NCI-H526 treated with DMSO at 0.1 percent for 48 hours (cell line): ENCODE results near the gene CFAP77.
"Not testable (repeated sequence)": the region's sequence is repeated elsewhere in the genome, so short reads cannot be mapped to it uniquely, and the experiment has no call there.

ENCODE experiments used
- DNase-seq: peaks from one replicate; lab custom pipeline; 2025; lab: John Stamatoyannopoulos, UW

The CFAP77 gene

DNA sequence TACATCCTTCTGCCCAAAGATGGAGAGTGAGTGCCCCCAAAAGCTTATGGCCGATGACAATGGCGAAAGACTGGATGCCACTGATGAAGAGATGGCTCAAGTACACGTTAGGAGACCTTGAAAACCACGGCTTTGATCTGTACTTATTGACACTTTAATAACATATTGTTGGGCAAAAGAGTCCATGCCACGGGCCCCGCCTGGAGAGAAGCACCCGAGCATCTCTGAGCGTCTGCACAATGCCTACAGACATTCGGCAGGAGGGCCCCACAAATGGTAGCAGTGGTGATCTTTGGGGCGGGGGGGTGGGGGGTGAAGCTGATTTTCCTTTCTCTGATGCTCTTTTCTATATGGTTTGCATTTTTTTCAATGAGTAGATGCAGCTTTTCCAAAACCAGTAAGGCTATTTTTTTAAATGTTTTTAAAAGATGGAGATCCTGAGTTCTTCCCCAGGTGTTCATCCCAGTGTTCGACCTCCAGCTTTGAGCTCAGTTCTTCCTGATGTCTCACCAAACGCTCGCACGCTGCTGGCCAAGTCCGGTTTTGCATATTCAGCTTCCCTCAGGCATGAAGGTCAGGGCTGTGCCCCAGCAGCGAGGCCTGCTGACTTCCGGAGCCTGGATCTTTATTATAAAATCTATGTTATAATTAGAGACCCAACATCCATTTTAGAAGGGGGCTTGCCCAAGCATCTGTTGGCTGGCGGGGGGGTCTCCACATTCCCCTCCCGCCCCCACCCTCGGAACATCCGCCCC lies 138.1 kb downstream of the CFAP77 start:
- DNase-seq = peak; percentile 54

- no peak for DNase-seq
Measured at GRCh38 chr9:132548751-132549640, 139.0 kb downstream of the CFAP77 start.

DNA sequence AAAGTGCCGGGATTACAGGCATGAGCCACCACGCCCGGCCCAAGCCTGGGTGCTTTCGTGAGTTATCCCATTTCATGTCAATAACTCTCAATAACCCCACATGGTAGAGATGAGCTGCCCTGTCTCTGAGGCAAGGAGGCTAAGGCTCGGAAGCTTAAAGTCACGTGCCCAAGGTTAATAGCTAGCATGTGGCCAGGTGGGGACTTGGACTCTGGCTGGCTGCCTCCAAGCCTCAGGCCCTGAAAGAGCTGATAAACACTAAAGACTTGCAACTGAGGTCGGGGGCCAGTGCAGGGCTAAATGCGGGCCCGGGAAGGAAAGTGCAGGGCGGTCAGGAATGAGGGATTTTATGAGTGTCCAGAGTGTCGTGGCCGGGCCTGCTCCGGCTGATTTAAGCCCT lies 141.5 kb downstream of the CFAP77 start:
- DNase-seq = no peak

DNA sequence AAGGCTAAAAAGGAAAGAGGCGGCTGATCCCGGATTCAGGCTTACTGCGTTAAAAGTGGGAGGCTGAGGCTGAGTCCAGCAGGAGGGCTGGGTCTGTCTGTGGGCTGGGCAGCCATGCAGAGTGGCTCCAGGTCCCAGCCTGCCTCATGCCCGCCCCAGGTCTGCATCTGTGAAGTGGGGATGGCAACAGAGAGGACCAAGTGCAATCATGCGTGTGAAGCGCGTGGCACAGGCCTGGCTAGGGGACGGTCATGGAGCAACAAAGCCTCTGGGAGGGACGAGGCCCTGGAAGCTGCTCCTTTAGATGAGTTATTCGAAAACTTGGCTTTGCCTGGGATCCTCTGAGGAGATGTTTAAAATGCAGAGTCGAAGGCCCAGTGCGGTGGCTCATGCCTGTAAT lies 142.0 kb downstream of the CFAP77 start:
- DNase-seq = no peak

- DNase-seq = no peak
Measured at GRCh38 chr9:132554755-132555154, 144.7 kb downstream of the CFAP77 start.

DNA sequence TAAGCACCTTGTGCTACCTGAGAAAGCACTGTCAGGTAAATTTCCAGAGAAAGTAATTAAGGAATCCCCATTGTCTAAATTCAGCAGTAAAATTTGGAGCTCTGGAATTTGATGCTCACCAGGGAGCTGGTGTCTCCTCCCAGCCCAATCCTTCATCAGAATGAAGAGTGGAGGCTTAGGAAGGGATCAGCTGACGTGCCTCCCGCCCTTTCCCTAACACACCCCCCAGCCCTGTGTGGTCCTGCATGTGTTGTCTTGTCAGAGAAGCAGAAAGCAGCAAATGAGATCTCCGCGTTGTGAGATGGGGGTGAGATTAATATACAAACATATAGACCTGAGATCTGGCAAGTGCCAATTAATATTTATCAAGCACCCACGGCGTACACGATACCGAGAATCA lies 145.5 kb downstream of the CFAP77 start:
- DNase-seq = peak; percentile 5

- no peak for DNase-seq
Measured at GRCh38 chr9:132556235-132556634, 146.2 kb downstream of the CFAP77 start.

GRCh38 chr9:132556714-132557113 lies 146.7 kb downstream of the CFAP77 start:
- peak; percentile 51 for DNase-seq

DNA sequence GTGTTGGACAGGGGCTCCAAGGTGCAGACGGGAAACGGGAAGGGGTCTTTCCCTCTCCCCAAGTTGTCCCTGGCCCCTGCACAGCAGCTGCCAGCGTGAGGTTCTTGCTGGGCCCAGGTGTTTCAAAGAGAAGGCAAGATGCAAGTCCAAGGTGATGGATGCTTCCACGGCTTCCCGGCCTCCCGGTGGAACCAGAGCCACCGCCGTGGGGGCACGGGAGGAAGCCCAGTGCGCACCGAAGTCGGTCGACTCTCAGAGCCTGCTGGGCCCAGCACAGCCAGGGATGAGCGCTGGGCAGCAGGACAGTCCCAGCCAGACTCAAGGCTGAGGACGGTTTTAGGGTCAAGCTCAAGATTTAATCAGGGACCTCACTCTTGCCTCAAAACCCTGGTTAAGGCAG lies 147.1 kb downstream of the CFAP77 start:
- DNase-seq = no peak

DNA sequence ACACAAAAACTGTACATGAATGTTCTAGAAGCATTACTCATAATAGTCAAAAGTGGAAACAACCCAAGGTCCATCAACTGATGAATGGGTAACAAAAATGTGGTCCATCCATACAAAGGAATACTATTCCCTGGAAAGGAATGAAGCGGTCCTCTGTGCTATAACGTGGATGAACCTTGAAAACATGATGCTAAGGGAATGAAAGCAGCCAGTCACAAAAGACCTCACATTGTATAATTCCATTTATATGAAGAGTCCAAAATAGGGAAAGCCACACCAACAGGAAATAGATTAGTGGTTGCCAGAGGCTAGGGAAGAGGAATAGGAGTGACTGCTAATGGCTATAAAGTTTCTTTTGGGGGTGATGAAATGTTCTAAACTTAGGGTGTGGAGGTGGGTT lies 149.7 kb downstream of the CFAP77 start:
- DNase-seq = no peak

DNA sequence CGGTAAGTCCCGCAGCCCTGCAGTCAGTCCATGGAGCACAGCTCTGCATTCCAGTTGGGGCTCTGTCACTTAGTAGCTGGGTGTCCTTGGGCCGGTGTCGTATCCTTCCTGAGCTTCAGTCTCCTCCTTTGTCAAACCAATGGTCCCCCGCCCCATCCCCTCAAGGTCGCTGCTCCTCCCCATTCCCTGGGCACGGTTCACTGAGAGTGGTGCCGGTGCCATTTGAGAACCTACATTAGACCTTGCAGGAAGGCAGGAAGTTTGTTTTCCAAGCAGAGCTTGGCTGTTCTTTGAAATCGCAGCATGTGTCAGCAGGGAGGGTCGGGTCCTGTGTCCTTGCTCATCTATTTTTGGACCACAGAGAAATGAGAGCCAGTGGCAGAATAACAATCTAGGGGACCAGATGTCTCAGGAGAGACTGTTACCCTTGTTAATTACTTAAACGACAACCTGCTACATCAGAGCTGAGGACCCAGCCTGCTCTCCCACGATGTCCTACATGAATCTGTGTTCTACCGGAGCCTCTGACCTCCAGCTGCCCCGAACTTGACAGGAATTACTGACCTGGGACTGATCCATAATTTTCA lies 150.7 kb downstream of the CFAP77 start:
- DNase-seq = no peak

- DNase-seq = no peak
Measured at GRCh38 chr9:132562306-132562573, 152.2 kb downstream of the CFAP77 start.

GRCh38 chr9:132564526-132564925 lies 154.5 kb downstream of the CFAP77 start:
- no peak for DNase-seq

GRCh38 chr9:132568787-132569186 lies 158.8 kb downstream of the CFAP77 start:
- DNase-seq = not testable (repeated sequence)

DNA sequence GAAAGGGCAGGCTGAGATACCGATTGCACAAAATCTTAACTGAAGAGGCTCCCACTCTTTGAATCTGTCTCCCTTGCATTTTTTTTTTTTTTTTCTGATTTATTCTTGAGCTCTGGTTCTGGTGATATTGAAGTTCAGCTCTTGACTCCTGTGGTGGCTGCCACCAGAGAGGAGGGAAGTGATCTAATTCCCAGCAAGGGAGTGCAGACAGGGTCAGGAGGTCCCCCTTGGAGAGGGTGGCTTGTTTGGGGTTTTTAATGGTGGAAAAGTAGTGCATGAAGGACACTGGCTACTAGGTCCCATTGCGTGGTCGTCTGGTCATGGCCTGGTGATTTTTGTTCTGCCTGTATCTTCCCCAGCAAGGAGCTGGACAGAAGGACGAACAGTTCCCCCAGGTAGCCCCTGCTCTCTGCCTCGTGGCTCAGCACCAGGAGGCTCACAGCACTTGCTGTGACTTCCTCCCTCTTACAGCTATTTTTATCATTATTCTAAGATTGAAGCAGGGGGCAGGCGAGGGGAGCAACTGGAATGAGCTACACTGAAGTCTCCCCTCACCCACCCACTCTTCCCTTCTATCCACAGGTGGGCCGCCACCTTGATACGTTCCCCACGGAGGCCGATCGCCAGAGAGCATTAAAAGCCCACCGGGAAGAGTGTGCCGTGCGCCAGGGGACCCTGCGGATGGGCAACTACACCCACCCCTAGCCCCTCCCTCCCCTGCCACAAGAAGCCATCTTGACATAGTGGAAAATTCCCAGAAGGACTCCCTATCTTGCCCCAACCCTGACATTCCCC lies 162.0 kb downstream of the CFAP77 start:
- DNase-seq = no peak

DNA sequence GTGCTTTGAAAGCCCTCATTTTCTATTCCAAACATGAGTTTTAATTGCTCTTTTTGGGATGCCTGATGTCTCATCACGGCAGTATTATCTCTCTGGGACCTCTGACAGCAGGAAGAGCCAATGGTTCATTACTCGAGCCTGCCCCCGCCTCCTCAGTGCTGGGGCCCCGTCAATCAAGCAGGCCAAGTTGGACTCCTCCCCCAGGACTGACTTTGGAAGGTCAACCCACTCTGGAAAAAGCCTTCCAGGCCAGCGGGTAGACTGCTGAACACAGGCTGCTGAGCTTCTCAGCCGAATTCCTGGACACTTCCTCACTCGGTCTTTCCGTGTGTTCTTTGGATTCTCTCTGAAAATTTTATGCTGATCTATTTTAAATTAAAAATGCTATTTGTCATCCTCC lies 162.9 kb downstream of the CFAP77 start:
- DNase-seq = no peak

- DNase-seq = peak; percentile 7
Measured at GRCh38 chr9:132575005-132575609, 165.1 kb downstream of the CFAP77 start.

DNA sequence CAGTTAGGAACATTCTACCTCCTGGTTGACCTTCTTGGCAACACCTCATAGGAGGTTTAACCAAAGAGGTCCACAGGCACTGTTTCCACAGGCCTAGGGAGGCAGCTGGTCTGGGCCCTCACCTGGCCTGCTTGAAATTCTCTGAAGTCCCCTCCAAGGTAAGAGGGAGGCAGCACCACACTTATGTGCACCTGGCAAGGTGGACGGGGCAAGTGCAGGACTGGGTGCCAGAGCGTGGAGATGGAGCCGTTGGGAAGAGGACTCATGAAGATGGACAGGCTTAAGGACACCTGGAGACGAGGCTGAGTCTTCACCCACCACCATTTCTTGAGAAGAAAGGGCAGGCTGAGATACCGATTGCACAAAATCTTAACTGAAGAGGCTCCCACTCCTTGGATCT lies 165.8 kb downstream of the CFAP77 start:
- DNase-seq = no peak

GRCh38 chr9:132577119-132577518 lies 167.1 kb downstream of the CFAP77 start:
- DNase-seq = no peak

DNA sequence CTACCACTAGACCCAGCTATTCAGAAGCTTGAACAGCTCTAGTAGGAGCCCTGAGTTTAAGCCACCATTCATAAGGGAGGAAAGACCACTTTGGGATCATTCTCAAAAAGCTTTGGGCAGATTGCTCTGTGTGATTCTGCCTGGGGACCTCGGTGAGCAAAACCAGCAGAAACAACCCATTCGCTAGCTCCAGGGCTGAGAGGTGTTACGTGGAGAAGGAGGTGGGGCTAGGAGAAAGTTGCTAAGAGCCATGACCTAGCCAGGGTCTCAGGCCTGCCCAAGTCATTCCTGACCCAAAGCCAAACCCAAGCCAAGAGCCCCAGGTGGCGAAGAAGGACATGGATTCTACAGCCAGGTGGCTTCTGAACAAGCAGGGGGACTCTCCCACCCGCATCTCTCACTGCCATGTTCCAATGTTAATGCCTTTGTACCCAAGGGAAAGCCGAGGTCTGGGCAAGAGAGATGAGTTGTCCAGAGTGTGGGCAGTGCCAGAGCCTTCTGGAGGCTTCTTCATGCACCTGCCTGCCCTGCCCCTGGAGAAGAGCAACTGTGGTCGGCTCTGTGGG lies 168.4 kb downstream of the CFAP77 start:
- no peak for DNase-seq

- no peak for DNase-seq
Measured at GRCh38 chr9:132579427-132579798, 169.4 kb downstream of the CFAP77 start.
